Glutamatergic neuron (in vitro differentiated cells): ENCODE measurements around the gene STH. TPM values are rescaled to one million over a fixed set of nuclear protein-coding genes. Genes with fewer than 3 reads are reported as not detected.

Experiments used
- DNase-seq: peaks from one replicate; pipeline ENCODE4 v3.0.0; 2022
- H3K27ac Mint-ChIP-seq: one replicate; pipeline ENCODE4 v1.8.0; 2020; ENCODE audit warnings: mild to moderate bottlenecking, mixed read lengths, inconsistent platforms; ENCODE audit not compliant: unreplicated experiment
- H3K27me3 Mint-ChIP-seq: one replicate; pipeline ENCODE4 v1.8.0; 2020; ENCODE audit warnings: mild to moderate bottlenecking, moderate library complexity, mixed read lengths, inconsistent platforms; ENCODE audit not compliant: unreplicated experiment
- H3K36me3 Mint-ChIP-seq: one replicate; pipeline ENCODE4 v1.8.0; 2020; ENCODE audit warnings: mild to moderate bottlenecking, mixed read lengths, inconsistent platforms; ENCODE audit not compliant: unreplicated experiment
- H3K4me1 Mint-ChIP-seq: one replicate; pipeline ENCODE4 v1.8.0; 2020; ENCODE audit warnings: mild to moderate bottlenecking, low read depth, mixed read lengths, inconsistent platforms; ENCODE audit not compliant: unreplicated experiment
- H3K4me3 Mint-ChIP-seq: one replicate; pipeline ENCODE4 v1.8.0; 2020; ENCODE audit warnings: mild to moderate bottlenecking, mixed read lengths, inconsistent platforms; ENCODE audit not compliant: unreplicated experiment
- H3K9me3 Mint-ChIP-seq: one replicate; pipeline ENCODE4 v1.8.0; 2020; ENCODE audit warnings: mild to moderate bottlenecking, moderate library complexity, mixed read lengths, inconsistent platforms; ENCODE audit not compliant: unreplicated experiment
- CTCF ChIP-seq: fragments of 200-600 bp; sonication (generic); IDR thresholded peaks from one replicate; pipeline ENCODE4 v1.5.0; 2021; ENCODE audit not compliant: partially characterized antibody, unreplicated experiment
- total RNA-seq: library from RNA; stranded (reverse); fragmentation: NEBNext Ultra II Directional; extraction: Animal tissue kit (Norgen Biotek cat#: 25700); gene quantifications from one replicate; pipeline ENCODE4 v1.2.1, GENCODE V29; 2021; ENCODE audit not compliant: unreplicated experiment

The STH gene
- total RNA-seq, 1 donor from 2014 or later, result 4.1 TPM

- H3K27me3 Mint-ChIP-seq, result peaks cover 4% of the 10 kb centered on the region
- DNase-seq, result no peak
- peaks cover 5% of the 10 kb centered on the region for H3K9me3 Mint-ChIP-seq
- peaks cover 21% of the 10 kb centered on the region for H3K36me3 Mint-ChIP-seq
- no peak overlapping the region for H3K4me3 Mint-ChIP-seq
- no peak for TF ChIP-seq CTCF
- H3K4me1 Mint-ChIP-seq, result peaks cover 8% of the 10 kb centered on the region
- H3K27ac Mint-ChIP-seq, result no peak overlapping the region
Observed at GRCh38 chr17:45989759-45990158, 9.3 kb upstream of the STH start.

DNA sequence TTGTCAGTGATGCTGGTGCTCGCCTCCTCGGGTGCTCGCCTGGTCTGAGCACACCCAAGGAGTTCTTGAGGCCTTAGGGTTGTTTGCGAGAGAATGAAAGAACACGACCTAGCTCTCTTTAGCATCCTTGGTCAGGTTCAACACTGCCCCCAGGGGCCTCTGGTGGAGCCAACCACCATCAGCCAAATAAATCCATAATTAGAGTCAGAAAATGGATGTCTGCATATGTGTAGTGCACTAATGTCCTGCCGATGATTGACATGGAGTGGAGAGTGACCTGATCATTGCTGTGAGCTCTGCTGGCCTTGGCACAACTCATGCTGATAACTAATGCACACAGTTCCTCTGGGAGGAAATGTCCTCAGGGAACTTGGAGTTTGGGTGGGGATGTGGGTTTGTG, 8.2 kb upstream of the STH start:
- Mint-ChIP-seq H3K27ac (no peak overlapping the region), H3K4me3 (no peak overlapping the region), H3K27me3 (peaks cover 6% of the 10 kb centered on the region), H3K4me1 (peaks cover 8% of the 10 kb centered on the region), H3K9me3 (peaks cover 2% of the 10 kb centered on the region), H3K36me3 (peaks cover 17% of the 10 kb centered on the region)
- no peak for TF ChIP-seq CTCF
- no peak for DNase-seq

GRCh38 chr17:45991341-45991740, 7.7 kb upstream of the STH start:
- no peaks in the 10 kb centered on the region for H3K9me3 Mint-ChIP-seq
- no peak overlapping the region for H3K27ac Mint-ChIP-seq
- DNase-seq, result no peak
- no peak overlapping the region for H3K4me3 Mint-ChIP-seq
- peaks cover 8% of the 10 kb centered on the region for H3K4me1 Mint-ChIP-seq
- peaks cover 15% of the 10 kb centered on the region for H3K36me3 Mint-ChIP-seq
- H3K27me3 Mint-ChIP-seq, result peaks cover 6% of the 10 kb centered on the region
- TF ChIP-seq CTCF, result no peak

DNA sequence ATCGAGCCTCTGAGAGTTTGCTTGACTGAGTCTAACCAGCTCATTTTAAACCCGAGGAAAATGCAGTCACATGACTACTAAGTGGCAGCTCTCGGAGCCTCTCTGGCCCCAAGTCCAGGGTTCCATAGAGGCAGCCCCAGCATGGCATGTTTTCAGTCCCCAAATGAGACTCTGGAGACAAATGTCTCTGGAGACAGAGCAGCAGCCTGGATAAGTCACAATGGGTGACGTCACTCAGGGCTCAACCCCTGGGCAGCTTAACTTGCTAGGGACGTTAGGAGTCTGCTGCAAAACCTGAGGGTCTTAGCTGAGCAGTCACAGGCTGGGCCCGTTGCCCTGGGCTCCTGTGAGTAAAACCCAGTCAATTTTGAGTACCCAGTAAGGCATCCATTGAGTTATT, 6.9 kb upstream of the STH start:
- peaks cover 4% of the 10 kb centered on the region for H3K27me3 Mint-ChIP-seq
- no peak for DNase-seq
- no peak for TF ChIP-seq CTCF
- H3K4me1 Mint-ChIP-seq, result peaks cover 5% of the 10 kb centered on the region
- H3K9me3 Mint-ChIP-seq, result no peaks in the 10 kb centered on the region
- no peak overlapping the region for H3K27ac Mint-ChIP-seq
- peaks cover 15% of the 10 kb centered on the region for H3K36me3 Mint-ChIP-seq
- H3K4me3 Mint-ChIP-seq, result no peak overlapping the region

DNA sequence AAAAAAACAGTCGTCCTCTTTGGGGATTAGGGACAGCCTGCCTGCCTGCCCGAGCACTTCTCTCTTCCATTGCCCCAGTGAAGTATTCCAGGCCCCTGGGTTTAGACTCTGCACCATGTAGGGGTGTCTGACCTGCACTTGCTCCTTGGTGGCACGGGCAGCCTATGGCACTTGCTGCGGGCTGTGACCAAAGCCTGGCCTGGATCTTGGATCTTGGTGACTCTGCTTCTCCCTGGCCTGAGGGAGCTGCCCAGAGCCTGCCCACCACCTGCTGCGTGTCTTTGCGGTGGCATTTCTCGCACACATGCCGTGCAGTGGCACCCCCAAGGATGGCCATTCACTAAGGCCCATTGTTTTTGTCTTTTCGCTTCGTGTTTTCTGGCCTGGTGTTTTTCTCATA, 6.1 kb upstream of the STH start:
- H3K27me3 Mint-ChIP-seq, result peaks cover 4% of the 10 kb centered on the region
- DNase-seq, result no peak
- H3K27ac Mint-ChIP-seq, result no peak overlapping the region
- no peak for TF ChIP-seq CTCF
- H3K4me3 Mint-ChIP-seq, result no peak overlapping the region
- H3K9me3 Mint-ChIP-seq, result no peaks in the 10 kb centered on the region
- no peaks in the 10 kb centered on the region for H3K4me1 Mint-ChIP-seq
- H3K36me3 Mint-ChIP-seq, result peaks cover 15% of the 10 kb centered on the region
